HG02884 (cell line): ENCODE measurements around the gene TSPAN31.

Experiments used
- ATAC-seq: cut with Tn5 transposase; IDR thresholded peaks from one replicate; pipeline ENCODE4 v1.9.1; 2021; ENCODE audit warnings: mild to moderate bottlenecking, moderate library complexity; ENCODE audit not compliant: unreplicated experiment

The TSPAN31 gene

GRCh38 chr12:57782243-57782607 lies 37.4 kb downstream of the TSPAN31 start:
- ATAC-seq, result peak; percentile 20

GRCh38 chr12:57782608-57783465 lies 38.0 kb downstream of the TSPAN31 start, which contains the start of gene TSFM:
TSS of gene TSFM (plus strand) at chr12:57782787. CDS start at chr12:57782802, 15 bp downstream.
- peak; percentile 91 for ATAC-seq

- ATAC-seq, result no peak
Observed at GRCh38 chr12:57783466-57783801, 38.6 kb downstream of the TSPAN31 start.

- no peak for ATAC-seq
Observed at GRCh38 chr12:57783861-57784260, 39.0 kb downstream of the TSPAN31 start.

- ATAC-seq, result no peak
Observed at GRCh38 chr12:57793920-57794319, 49.1 kb downstream of the TSPAN31 start.

GRCh38 chr12:57795354-57795753 lies 50.5 kb downstream of the TSPAN31 start:
- no peak for ATAC-seq

GRCh38 chr12:57796996-57797395 lies 52.2 kb downstream of the TSPAN31 start:
- no peak for ATAC-seq

- no peak for ATAC-seq
Observed at GRCh38 chr12:57797933-57798332, 53.1 kb downstream of the TSPAN31 start.
